Activated T-helper 9 cell treated with anti-CD3 and anti-CD28 coated beads, Interleukin-2, amount 50 U/mL, for 16 hours (primary cell): ENCODE results near the gene FARS2.
"Not testable (repeated sequence)": the region's sequence is repeated elsewhere in the genome, so short reads cannot be mapped to it uniquely, and the experiment has no call there.

Source experiments
- DNase-seq: peaks from one replicate; pipeline ENCODE4 v3.0.0-alpha.2; 2020; ENCODE audit warnings: low read depth

FARS2 gene

DNA sequence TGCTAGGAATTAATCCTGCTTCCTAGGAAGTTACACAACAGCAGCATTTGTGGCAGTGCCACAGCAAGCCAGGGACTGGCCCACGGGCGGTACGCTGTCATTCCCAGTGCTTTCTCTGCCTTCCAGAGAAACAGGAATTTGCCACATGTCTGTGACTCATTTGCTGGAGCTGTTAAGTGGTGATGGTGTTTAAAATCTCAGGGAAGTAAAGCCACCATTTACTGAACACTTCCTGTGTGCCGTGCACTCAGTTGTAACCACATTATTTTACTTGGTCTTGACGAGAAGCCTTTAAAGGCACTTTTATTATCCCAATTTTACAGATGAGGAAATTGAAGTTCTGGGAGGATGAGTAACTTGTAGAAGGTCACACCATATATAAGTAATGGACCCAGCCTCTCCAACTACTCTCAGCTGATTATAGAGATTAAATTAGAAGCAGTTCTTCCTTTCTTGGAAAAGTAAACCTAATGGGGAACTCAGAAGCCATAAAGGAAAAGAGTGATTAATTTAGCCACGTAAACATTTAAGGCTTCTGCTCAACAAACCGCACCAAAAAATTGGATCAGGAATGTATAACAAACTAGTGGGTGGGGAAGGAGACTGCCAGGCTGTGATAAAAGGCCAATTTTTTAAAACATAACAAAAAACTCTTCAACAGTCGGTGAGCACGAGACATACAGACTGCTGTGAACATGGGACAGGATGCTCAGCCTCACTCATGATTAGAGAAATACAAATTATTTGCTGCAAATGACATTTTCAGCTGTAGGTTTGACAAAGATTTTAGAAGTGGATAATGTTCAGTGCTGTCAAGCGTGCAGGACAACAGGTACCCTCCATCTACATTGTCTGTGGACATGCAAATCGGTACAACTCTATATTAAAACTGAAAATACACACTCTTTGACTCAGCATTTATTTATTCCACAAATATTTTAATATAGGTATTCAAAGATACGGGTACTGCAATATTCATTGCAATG lies 434.2 kb downstream of the FARS2 start:
- DNase-seq: no peak

DNA sequence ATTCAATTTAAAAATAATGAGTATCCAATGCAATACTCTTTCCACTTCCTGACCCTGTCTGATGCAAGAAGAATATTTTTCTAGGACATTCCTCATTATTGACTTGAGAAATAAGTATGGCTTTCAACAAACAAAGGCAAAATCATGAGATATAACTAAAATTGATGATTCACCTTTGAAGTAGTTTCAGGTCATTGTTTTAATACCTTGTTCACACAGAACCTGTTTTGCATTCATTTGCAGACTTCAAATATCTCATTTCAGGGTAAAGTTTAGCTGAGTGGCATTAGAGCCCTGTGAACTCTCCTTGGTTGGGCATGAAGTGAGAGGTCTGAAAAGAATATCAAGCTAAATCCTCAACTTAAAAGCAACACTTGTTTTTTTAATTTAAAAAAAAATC lies 436.2 kb downstream of the FARS2 start:
- no peak for DNase-seq

DNA sequence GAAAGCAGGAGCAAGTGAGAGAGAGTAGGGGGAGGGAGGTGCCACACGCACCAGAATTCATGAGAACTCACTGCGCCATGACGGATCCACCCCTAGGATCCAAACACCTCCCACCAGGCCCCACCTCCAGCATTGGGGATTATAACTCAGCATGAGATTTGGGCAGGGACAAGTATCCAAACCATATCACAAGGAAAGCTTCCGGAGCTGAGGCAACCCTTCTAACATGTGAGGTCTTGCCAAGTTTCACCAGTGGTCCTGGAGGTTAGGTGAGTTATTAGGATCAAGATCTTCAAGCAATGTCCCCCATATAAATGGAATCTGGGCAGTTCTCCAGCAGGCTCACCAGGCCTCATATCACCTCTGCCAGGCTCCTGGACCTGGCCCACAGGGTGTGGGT lies 437.0 kb downstream of the FARS2 start:
- no peak for DNase-seq

DNA sequence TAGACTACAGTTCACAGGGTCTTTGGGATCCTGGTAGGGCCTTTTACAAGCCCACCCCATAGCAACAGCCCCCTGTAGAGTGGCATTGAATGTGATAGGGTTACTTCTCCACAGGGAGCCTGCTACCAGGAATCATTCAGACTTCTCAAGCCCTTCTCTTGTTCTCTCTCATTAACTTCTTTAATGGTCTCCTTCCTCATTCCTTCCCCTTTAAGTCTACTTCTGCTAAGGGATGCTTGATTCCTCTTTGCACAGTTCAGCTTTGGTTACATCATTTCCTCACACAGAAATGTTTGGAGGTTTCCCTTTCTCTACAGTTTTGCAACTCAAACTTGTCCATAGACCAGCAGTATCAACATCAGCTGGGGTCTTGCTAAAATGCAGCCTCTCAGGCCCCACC lies 437.8 kb downstream of the FARS2 start:
- not testable (repeated sequence) for DNase-seq

DNA sequence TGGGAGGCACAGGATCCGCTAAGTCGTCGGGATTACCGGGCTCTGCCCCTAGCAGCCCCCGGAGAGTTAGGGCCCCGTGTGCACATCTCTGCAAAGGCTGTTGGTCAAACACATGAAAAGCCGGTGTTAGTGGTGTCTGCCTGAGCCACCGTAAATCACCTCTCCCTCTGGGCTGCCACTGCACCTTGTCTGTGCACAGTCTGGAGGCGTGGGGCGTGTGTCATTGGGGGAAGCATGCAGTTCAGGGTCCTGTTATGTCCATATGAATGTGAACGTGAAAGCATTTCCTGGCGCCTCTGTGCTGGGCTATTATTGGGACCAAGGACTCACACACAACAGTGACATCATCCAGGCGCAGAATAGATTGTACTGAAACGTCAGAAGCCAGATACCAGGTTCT lies 439.9 kb downstream of the FARS2 start:
- no peak for DNase-seq

DNA sequence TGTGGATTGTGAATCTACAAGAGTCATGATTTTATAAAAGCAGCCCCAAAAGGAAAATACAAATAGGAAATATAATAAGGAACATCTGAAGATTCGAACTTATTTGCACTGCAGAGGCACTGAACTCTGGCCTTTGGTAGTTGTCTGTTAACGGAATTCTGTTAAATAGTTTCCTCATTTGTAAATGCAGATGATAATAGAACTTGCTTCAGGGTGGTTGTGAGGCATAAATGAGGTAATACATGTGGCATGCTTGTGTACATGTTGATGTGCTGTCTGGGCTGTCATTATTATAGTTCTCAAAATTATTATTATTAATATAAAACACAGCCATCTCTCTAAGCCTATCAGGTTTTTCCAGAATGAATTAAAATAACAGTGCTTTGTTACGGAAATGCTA lies 443.4 kb downstream of the FARS2 start:
- DNase-seq: no peak

DNA sequence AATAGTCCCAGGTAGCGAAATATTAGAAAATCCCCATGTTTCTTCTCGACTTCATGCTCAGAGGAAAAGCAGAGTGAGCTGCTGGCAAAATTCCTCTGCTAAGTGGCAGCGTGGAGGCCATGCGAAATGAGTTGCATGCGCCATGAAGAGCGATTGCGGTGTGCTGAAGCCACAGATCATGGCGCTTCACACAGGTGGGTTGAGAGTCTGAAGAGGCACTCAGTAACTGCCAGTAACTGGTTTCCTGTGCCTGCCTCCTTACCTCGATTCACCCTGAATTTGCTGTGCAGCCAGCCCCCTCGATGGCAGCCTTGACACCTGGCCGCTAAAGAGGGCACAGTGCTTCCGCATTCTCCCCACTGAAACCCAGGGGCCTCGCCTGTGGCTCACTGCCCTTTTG lies 443.9 kb downstream of the FARS2 start:
- DNase-seq: no peak

DNA sequence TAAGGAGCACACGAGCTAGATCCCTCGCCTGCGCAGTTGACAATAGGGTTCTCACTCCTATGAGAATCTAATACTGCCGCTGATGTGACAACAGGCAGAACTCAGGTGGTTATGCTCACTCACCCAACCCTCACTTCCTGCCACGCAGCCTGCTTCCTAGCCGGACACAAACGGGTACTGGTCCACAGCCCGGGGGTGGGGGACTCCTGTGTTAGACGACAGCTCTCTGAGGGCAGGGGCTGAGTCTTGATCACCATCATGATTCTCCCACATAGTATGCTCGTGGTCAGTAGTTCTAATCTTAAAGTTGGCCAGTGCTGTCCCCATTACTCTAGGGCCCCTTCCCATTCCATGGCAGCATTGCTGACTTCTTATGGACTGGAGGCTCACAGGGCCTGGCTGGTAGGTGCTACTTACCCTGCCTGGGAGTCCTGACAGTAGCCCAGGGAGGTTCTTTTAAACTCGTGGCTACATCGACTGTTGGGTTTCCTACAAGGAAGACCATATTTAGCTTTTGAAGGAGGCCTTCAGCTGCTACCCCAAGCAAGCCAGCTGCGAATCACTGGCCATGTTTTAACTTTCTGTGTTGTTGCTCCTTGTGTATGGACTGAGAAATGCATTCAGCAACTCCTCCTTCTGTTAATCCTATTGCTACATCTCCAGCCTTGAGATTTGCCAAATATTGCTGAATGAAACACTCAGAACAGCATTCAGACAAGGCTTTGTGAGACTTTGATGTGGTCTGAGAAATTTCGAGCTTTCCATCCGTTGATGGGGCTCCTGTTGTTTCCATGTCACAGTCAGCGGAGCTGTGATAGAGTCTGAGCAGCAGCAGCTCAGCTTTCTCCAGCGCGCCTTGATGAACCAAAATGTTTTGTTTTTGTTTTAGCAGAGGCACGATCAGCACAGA lies 445.1 kb downstream of the FARS2 start:
- no peak for DNase-seq

DNA sequence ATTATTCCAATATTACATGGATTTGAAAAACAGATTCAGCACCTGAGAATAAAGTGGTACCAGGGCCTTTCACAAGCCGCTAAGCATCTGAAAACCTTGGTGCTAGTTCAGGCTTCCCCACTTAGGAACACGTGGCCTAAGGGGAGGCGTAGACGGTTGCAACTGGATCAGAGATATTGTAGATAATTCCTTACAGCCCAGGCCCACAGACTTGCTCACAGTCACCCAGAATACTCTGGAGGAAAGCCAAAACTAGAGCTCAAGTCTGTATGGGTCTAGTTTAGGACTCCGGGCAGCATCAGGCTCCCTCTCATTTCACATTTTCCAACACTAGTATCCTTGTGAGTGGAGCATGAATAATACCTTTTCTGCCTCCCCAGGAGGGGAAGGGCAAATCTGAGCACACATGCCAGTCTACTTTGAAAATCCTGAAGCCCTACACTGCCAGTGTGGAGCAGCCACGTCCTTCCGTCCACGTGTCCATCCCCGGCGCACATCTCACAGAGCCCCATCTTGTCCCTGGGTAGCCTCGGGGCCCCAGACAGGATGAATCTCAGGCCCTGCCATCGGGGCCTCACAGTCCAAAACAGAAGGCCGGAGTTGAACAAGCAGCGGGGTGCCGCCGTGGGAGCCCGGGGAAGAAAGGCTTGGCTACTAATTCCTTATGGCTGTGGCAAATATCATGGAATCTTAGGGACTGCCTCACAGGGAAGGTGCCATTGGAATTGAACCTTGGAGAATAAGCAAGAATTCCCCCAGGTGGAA lies 446.1 kb downstream of the FARS2 start:
- no peak for DNase-seq

DNA sequence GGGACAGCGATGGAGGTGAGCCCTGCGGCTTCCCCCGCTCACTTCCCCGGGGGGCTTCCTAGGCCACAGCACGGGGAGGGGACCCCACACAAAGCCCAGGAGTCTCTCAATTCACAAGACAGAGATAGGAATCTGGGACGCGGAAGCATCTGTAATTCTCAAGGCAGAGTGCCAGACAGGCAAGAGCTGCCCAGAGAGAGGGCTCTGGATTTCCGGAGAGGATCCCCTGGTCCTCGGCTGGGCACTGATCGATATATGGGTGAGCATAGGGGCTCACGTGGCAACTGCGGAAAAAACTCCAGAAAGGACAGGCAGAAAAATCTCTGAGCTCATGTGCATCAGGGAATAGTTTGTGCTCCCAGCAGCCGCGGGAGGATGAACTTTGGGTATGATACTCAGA lies 449.2 kb downstream of the FARS2 start:
- DNase-seq: no peak

DNA sequence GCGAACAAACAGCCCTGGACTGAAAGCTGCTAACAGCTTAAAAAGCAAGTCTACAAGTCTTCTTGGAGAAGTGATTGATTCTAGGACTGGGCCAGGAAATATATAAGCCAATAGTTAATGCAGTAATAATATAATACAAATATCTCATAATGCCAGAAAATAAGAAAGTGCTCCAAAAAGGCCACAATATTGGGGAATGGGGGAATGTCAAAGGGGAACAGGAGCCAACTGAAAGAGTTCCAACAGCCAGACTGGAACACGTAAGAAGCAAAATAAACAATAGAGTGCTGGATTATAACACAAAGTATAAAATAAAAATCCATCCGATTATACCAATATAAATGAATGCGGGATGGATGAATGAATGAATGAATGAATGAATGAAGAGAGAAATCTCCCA lies 449.6 kb downstream of the FARS2 start:
- no peak for DNase-seq

DNA sequence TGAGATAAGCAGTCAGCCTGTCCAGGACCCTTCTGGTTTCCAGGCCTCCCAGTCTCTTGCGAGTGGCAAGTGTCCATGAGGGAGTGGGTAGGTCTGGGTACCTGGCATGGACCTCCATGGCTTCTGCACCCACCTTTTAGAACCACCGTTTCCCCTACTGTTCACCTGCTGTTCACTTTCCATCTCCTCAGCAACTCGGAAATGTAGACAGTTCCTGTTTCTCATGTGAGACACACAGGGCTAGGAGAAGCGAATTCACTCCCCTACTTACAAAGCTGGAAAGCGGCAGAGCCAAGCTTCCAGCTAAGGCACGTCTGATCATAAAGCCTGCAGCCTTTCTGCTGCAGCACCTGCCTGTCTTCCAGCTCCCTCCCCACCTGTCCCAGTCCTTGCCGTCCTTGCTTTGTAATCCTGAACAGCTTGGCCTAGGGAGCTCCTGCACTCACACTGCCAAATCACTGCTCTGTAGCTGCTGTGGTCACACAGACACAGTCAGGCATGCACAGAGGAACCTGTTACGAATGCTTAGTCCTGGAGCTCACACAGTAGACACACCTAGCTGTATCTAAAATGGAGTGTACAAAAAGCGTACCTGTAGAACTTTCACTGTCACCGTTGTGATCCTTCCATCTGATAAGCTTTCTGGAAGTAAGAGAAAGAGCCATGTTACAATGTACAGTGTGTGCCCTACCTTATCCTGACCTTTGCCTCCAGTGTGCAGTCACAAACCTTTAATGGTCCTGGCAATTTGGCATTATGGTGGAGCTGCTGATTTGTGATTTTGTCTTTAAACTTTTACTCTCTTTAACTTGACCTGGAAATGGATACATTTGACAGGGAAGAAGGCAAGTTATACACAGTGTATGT lies 451.3 kb downstream of the FARS2 start:
- no peak for DNase-seq

DNA sequence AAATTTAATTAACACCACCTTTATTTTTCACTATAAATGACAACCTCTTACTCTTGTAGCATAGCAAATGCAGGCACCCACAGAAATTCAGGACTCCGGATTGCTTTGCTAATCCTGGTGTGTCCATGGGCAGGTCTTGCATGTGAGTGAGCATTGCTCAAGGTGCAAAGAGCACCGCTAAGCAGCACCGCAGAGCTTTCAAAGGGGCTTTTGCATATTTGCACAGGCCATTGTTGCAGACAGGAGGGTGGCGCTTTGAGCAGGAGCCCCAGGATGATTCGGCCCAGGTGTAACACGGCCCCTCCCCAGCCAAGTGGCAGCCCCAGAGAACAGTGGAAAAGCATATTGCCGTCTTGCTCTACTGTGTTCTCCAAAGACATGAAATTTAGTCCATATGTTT lies 452.2 kb downstream of the FARS2 start:
- no peak for DNase-seq

DNA sequence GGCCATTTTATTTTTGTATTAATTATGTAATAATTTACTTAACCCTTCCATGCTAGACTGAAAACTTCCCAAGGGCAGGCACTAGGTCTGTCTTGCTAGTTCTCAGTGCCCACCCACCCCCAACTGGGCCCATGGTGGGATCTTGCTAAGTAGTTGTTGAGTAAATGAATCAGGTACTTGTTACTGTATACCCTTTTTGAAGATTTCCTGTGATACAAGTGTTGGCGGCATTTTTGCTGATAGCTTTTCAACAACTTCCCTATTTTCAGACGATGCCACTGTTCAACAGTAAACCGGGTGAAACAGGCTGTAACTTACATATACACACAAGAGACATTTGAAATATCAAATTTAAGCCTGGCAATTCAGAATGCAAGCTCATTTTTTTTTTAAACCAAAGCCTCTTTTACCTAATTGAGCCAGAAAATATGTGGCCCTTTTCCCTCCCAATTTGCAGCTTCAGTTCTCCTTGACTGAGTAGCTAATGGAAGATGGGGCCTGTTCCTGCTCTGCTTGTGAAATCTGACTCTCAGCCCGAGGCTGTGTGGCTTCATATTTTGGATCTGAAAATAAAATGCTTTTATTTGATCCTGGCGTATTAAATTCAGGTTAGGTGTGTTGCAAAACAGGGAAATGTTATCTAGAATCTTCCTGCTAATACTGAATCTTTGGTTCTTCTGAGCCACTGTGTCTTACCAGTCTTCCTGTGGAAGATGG lies 457.1 kb downstream of the FARS2 start:
- DNase-seq: no peak

DNA sequence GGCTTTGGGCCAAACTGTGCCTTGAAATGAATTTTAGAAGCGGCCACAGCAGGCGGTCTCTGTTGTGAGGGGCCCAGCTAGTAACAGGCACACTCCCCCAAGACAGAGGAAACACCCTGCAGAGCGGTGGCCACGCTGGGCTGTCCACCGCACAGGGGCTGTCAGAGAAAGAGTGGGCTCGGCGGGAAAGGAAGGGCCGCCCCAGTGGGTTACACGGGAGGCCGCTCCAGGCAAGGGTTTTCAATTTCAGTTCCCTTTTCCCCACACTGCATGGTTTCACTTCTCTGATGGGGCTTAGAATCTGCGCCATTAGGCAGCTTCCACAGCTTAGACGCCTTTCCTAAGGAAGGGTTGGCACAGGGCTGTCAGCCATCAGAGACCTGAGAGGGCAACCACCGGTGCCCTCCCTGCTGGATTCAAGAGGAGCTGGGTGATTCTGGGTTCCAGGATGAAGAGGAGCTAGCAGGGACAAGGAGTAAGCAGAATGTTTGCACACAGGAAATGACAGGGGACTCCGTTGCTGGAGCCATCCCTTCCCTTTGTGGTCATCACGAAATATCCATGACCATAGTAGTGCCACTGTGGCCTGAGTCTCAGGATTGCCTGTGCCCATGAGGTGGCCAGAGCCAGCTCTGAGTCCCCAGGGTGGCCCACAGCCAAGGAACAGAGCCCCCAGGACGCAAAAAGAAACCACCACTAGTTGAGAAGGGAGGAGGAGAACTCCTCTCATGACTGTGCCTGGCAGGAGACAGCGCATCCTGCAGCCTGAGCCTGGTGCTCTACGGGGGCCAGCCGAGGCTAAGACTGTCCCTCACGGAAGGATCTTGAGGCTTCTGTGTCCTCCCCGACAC lies 462.8 kb downstream of the FARS2 start:
- no peak for DNase-seq

DNA sequence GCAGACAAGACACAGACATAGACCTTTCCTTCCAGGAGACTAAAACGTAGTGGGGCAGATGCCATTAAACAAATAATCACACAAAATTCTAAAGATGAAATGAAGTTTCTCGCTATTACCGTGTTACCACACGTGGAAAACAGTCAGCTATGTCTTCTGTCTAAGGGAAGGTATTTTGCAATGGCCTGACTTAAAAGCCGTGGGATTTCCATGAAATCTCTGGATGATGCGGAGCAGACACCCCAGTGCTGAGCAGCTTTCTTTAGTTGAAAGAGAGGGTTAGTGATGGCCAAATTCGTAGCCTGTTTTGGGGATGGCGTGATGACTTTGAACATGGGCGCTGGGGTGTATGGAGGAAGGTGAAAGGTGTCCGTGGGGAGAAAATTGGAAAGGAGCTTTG lies 463.6 kb downstream of the FARS2 start:
- DNase-seq: no peak

DNA sequence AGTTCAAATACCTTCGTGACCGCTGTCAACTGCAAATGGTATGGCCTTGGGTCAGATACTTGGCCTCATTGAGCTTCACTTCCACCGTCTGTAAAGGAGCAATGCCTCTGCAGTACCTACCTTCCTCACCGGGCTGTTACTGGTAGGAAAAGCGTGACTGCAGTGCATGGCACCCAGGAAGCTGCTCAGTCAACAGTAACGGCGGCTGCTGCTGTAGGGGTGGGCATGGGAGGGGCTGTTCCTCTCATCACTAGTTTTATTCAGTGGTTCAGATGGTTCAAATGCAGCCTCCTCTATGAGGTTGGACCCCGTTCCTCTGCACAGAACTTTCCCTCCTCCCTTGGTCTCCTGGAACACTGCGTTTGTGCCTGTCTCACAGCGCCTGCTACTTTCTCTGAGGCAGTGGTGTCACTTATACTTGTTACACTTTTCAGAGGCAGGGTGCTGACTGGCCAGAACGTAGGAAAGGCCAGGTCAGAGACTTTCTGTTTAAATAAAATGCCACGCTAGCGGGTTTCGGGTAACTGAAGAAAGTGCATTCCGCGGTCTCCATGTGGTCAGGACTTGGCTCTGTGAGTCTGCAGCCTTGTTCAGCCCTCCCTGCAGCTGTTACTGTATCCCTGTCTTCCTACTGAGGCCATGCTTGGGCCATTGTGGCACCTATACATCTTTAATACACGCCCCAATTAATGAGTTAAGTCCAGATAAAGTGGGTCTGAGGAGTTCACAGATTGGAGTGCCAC lies 465.8 kb downstream of the FARS2 start:
- DNase-seq: no peak

DNA sequence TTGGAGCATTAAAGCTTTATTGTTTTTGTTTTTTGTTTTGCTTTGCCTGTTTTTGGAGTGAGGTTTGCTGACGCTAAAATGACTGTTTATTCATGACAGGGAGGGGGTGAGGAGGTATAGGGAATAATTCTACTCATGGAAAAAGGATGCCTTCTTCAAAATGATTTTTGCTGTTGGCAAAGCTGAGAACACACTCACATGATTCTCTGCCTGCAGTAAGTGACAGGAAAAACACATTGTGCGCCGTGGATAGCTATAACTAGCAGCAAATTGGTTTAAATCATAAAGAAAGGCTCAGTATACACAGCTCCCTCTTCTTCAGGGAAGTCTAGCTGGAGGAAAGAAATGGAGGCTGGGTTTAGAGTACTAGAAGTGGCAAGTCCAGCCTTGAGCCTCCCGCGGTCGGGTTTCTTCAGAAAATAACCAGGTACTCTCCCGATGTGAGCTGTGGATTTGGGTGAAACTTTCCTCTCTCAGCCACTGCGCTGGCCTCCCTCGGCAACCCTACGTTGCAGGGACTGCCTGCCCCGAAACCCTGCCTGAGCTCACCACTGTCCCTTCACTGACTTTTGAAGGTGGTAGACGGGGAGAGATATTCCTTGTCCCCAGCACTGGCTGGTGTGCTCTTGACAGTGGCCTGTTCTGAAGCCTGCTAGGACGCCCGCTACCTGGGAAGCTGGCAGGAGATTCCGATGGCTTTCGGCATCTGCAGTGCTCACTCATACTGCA lies 467.2 kb downstream of the FARS2 start:
- no peak for DNase-seq
